ENCODE measurements around the gene SLC4A1.

Gene SLC4A1

DNA sequence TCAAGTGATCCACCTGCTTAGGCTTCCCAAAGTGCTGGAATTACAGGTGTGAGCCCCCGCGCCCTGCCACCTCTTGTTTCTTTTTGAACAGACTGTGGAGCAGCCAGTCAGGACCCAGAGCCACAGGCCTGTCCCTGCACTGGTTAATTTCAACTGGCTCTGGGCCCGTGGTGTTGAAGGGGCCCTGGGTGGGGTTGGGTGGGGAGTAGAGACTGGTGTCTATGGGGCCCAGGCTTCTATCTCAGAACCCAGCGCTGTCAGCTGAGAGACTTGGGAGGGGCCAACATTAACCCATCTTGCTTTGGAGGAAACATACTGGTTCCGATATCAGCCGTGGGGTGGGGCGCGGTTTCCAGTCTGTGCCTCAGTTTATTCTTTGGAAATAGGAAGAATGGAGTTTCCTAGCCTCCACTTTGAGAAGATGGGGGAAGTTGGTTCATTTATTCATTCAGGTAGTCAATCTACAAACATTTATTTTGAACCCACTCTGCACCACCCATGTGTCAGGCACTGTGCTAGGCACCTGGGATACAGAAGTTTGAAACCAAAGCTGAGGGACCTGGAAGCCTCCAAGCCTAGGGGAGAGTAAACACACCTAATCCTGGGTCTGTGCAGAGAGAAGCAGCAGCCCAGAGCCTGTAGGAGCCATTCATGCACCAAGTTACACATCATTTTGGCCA lies 15.5 kb upstream of the SLC4A1 start:
- DNase-seq (ENCODE audit: low read depth), result no peak

DNA sequence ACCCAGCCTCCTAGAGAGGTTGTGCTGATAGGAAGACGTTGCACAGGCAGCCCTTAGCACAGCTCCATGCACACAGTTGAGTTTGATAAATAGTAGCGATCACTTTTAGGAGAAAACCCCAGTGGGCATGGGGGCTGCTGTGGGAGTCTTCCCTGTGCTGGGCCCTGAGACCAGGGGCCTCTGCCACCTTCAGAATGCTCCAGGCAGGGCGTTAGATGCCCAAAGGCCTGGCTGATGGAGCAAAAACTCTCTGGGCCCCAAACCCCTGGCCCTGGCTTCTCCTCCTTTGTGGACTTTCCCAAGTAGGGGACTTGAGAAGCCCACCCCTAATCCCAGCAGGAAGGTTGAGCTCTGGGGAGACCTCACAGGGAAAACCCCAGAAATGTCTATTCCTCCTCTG lies 14.3 kb upstream of the SLC4A1 start:
- no peak for DNase-seq (ENCODE audit: low read depth)

DNA sequence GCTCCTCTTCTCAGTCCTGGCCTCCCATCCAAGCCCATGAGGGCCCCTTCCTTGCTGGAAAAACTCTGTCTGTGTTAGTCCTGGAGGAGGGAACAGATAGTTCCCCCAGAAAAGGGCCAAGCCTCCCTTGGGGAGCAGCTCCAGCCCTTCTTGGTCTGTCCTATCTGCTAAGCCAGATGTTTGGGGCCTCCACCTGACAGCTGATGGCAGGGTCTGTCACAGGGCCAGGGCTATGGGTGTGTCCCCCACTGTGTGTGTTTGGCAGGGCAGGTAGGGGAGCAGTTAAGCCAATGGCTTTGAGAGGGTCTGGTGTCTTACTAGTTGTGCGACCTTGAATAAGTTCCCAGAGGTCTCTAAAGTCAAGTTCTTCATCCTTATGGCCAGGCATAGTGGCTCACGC lies 13.6 kb upstream of the SLC4A1 start:
- DNase-seq (ENCODE audit: low read depth), result no peak

DNA sequence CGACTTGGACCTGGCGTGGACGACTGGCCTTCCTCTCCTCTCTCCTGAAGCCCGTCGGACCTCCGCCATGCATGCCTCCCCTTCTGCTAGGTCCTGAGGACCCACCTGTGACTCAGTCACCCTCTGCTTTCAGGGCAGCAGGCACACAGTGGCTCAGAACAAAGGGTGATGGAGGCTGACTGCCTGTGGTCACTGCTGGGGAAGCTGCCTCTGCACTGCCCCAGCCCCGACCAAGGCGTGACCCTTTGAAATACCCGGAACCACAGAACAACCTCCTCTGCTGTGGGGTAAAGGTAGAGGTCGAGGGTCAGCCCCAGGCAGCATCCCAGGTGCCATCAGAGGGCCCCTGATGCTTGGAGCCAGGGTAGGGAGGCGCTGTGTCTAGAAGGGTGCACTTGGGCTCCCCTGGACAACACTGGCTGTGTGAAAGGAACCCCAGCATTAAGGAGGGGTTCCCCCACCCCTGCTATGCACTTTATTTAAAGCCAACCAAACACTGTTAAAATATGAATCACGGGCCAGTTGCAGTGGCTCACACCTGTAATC lies 12.5 kb upstream of the SLC4A1 start:
- no peak for DNase-seq (ENCODE audit: low read depth)

DNA sequence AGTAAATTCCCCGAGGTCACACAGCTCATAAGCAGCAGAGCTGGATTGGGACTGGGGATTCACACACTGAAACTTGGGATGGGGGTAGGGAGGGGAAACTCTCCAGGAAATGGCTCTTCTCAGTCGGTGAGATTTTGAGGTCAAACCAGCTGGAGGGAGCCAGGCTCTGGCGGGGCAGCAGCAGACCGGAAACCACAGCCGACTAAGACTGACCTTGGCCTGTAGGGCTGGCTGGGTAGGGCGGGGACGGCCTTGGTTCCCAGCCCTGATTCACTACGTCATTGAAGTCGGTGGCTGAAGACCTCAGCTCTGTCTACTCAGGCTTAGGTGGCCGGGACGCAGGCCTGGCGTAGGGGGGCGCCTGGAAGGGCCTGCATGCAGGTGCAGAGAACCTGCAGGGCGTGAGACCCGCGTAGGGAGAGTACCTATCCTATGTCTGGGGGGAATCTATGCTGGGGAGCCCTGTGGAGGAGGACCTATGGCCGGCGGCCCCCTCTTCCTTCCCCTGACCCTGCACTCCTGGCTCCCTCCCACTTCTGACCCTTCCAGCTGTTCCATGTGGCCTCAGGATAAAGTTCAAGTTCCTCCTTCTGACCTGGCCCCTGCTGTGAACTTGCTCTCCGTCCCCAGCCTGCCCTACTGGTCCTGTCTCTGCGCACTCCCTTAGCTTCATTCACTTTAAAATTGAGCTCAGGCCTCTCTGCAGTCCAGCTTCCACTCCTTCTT lies 11.9 kb upstream of the SLC4A1 start:
- peak; percentile 85 for DNase-seq (ENCODE audit: low read depth)

DNA sequence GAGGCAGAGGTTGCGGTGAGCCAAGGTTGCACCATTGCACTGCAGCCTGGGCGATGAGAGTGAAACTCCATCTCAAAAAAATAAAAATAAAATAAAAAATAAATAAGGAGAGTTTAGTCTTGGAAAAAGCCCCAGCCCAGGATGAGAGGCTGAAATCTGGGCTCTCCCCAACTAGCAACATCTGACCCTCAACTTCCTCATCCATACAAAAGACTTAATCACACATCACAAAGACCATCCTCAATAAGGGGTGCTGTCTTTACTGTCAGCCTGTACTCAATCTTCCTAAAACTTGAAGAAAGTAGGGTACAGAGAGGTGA lies 11.4 kb upstream of the SLC4A1 start:
- DNase-seq (ENCODE audit: low read depth), result no peak

DNA sequence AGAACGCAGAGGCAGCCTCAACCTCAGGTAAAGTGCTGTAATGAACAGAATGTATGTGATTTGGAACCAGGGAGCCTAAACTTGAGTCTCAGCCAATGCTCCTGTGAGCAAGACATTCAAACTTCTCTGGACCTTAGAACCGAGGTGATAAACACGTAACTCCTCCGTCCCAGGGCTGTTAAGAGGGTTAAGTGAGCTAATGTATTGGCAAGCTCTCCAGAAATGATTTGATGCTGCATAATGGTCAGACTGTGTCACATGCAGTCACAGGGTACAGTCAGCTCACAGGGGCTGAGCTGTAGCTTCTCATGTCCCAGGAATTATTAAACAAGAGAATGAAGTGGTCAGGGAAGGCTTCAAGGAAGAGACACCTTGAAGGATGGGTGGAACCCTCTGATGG lies 10.0 kb upstream of the SLC4A1 start:
- peak; percentile 9 for DNase-seq (ENCODE audit: low read depth)

DNA sequence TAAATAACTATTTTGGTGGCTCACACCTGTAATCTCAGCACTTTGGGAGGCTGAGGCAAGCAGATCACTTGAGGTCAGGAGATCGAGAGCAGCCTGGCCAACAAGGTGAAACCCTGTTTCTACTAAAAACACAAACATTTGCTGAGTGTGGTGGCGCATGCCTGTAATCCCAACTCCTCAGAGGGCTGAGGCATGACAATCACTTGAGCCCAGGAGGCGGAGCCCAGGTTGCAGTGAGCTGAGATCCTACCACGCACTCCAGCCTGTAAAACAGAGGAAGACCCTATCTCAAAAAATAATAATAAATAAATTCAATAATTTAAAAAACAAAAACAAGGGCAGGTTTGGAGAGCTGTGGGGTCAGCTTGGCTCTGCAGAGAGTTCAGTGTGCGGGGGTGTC lies 5.7 kb upstream of the SLC4A1 start:
- DNase-seq (ENCODE audit: low read depth), result no peak

DNA sequence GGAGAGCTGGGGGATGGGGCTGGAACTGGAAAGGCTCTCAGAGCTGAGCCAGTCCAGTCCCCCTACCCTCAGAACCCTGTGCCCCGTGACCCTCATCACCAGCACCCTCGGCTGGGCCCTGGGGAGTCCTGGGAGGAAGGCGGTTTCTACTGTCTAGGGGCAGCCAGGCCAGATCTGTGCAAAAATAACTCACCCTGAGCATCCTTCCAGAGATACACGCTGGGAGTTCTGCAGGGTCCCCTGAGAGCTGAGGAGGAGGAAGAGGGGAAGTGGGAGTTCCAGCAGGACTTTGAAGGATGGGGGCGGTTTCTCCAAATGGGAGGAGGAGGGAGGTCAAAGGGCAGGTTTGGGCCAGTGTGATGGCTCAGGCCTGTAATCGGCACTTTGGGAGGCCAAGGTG lies 5.0 kb upstream of the SLC4A1 start:
- no peak for DNase-seq (ENCODE audit: low read depth)

DNA sequence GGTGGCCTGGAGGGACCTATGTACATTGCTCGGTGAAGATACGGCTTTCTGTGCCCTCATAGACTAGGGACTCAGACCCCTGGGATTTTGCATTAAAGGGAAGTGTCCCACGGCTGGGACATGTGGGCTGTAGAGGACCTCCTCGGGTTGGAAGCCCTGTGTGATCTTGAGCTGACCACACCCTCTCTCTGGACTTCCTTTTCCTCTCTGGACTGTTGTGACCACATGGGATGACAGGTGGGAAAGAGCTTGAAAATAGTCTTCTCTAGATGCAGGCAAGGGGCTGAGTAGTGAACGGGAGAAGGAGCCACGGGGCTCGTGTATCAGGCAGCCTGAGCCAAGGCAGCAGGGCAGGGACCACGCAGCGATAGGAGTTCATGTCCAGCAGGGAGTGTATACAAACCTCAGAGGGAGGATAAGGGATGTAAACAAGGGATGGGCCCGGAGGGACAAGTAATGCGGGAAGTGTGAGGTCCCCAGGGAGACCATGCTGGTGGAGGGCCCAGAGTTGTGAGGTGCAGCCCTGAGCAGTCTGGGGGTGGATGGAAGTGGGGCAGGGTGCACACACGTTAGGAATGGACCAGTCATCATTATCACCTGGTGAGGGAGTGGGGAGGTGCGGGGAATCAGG lies 4.5 kb upstream of the SLC4A1 start:
- no peak for DNase-seq (ENCODE audit: low read depth)

DNA sequence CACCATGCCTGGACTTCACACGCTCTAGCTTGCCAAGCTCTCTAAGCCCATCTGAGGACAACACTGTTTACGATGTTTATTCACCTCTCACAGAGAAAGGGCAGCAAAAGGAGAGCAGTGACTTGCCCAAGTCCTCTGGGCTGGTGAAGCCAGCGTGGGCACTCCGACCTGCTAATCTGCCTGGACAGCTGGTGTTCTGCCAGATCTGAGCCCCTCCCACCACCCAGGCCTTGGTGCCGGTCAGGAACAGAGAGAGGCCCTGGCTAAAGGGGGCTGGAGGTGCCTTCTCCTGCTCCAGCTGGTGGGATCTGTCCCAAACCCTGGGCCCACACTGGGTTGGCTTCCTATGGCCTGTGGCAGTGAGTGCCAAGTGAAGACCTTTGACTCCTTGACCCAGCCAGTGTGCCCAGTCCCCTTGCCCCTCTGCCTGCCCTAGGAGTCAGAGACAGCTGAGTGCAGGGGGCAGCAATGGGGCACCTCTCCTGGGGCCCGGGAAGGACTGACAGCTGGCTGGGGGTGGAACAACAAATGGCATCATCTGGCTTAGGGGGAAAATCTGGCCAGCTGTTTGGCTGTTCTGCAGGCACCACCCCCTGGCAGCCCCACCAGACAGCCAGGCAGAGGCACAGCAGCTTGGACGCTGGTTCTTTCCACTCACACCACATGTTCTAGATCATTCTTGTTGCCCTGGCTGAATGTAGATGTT lies 1.8 kb upstream of the SLC4A1 start:
- DNase-seq (ENCODE audit: low read depth), result no peak

DNA sequence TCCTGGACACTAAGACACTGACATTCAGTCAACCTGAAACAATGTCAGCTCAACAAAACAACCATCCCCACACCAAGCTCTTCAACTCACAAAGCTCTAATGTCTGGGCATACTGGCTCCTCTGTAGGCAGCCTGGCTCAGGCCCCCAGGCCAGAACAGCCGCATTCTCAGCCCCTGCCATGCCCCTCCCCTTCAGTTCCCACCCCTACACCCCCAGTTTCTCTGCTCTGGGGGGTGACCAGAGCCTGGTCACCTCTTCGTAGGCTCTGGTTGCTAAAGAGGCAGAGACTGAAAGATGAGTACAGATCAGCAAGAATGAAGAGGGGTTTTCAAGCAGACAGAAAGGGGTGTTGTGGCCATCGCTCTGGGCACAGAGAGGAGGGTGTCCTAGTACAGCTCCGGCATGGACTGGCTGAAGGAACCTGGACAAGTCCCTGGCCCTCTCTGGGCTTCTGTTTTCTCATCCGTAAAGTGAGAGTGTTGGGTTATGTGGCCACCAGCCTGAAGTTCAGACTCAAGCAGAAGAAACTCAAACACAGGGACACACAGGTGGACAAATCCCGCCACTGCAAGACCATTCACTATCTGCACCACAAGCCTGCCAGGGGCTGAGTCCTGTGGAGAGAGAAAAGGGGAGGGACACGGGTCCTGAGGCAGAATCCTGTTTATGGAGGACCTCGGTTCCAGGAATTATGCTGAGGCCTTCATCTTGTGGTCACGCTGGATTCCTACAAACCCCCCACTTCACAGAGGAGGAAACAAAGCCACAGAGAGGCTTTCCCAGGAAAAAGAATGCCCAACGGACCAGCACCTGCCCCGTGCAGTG lies 987 bp upstream of the SLC4A1 start:
- no peak for DNase-seq (ENCODE audit: low read depth)

DNA sequence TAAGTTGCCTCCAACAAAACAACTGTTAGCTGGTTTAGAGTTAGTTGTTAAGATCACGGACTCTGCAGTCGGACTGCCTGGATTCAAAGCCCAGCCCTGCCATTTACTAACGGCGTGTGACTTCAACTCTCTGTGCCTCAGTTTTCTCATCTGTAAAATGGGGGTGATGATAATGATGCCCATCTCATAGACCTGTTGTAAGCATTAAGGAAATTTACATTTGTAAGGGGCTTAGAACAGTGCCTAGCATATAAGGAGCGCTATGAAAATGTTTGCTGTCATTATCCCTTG lies 825 bp downstream of the SLC4A1 start:
- DNase-seq (ENCODE audit: low read depth), result no peak

DNA sequence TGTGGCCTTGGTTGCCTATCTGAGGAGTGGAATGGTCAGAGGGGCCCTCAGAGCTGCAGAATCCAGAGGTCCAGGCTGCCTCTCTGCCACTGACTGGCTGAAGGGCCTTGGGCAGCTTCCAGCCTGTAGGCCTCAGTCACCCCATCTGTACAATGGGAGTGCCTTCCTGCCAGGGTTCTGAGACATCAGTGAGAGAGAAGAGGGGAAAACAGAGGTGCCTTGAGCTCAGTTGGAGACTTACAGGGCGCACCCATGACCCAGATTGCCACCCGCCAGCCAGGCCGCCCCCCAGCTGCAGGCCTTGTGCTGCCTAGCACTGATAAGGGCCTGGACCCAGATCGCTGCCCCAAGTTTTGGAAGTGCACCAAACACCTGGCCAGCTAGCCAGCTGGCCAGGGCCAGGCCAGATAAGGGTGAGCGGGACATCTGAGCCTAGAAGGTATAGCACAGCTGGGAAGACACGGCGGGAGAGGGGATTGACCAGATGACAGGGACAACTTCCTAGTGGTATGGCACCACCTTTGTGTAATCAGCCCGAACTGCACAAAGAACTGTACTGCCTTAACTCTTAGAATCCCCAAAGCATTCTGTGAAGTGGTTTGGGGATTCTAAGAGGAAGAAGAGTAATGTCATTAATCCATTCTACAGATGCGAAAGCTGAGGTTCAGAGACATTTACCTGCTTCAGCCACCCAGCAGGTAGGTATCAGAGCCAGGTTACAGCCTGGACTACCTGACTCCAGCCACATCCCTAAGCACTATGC lies 1.4 kb downstream of the SLC4A1 start:
- DNase-seq (ENCODE audit: low read depth), result no peak

DNA sequence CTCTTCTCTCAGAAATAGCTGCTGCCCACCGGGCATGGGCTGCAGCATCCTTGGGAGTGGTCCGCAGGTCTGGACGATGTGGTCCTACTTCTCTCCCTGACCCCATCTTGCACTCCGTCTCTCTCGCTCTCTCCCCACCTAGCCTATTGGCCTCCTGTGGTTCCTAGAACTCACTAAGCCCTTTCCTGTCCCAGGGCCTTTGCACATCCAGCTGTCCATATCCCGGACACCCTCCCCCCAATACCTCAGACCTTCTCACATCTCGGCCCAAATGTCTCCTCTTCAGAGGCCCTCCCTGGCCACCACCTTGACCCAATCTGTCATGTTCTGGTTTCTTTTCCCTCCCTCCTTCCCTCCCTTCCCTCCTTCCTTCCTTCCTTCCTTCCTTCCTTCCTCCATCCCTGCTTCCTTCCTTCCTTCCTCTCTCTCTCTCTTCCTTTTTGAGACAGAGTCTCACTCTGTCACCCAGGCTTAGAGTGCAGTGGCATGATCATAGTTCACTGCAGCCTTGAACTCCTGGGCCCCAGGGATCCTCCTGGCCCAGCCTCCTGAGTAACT lies 4.5 kb downstream of the SLC4A1 start:
- DNase-seq (ENCODE audit: low read depth), result no peak

DNA sequence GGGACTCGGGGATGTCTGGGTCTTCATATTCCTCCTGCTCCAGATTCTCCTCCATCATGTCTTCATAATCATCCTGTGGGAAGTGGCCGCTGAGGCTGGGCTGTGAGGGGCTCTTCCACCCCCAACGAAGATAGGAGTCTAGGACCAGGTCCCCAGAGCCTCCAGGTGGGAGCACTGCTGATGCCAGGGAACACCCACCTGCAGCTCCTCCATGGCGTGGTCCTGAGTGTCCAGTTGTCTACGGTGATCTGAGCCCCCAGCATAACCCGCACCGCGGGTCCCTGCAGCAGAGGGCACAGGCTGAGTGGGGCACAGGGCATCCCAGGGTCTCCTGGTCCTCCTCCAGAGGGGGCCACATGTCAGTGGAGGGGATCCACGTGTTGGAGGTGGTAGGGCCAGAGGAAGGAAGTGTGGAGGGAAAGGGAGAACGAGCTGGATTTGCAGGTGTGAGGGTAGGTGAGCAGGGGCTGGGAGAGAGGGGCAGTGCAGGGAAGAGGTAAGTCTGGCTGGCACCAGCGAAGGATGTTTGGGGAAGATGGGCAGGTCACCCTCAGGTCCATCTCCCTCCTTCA lies 5.2 kb downstream of the SLC4A1 start:
- DNase-seq (ENCODE audit: low read depth), result no peak

DNA sequence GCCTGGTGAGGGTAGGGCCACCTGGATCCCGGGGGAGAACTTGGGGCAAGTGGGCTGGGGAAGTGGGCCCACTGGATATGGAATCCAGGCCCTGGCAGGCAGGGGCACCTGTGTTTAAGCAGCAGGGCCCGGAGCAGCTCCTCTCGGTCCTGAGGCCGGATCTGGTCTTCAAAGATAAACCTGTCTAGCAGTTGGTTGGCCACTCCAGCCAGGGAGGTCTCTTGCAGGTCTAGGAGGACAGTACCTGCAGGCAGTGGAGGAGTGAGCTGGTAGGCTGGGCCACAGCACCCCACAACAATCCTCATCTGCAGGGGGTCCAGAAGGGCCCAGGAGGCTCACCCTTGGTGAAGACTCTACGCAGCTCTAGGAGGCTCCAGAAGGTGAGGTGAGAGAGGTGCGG lies 7.6 kb downstream of the SLC4A1 start:
- no peak for DNase-seq (ENCODE audit: low read depth)

DNA sequence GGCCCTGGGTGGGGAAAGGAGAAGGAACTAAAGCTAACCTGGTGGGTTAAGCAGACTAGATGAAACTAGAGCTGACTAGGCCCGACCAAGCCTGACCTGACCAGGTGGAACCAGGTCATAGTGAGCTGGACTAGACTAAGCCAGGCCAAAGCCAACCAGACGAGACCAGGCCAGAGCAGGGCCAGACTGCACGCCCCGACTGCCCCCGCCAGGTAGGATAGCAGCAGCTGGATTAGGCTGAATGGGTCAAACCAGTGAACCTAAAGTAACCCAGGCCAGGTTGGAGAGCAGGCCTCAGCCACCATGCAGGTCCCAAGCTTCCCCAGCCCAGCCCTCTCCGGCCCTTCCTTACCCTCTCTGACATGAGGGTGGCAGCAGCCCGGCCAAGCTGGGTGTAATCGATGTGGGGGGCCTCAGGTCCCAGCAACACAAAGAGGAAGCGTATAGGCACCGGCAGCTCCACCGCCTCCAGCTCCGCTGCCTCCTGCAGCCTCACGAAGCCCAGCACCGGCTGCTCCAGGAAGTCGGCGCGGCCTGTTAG lies 9.1 kb downstream of the SLC4A1 start:
- no peak for DNase-seq (ENCODE audit: low read depth)

DNA sequence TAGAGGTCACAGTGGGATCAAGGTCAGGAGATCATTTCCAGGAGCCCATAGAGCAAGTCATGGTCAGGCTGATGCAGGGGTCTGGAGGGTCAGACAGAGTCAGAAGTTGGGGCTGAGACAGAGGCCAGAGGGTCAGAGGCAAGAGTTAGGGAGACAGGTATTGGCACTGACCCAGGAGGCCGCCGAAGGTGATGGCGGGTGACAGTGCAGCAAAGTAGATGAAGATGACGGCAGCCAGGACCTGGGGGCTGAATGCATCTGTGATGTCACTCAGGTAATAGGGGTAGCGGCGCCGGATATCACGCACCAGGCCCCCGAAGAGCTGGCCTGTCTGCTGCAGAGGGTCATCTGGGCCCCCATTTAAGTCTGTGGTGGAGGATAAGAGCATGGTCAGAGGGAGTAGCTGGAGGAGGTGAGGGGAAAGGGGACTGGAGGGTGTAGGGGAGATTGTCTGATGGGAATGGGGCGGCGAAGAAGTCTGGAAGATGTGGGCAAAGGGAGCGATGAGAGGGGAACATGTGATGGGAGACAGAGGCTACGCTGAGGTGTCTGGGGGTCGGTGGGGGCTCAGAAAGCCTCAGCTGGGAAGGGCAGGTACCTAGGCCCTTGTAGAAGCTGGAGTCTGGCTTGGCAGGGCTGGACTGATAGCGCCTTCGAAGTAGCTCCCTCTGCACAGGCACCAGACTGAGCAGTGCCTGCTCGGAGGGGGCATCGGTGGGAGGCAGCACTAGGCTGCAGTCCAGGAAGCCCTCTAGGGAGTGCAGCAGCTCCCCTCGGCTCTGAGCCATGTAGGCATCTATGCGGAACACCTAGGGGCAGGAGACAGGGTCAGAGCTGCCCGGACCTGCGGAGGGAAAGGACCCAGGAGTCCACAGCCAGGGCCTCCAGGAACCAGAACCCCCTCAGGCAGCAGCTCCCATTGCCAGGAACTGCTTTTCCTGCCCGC lies 9.8 kb downstream of the SLC4A1 start:
- DNase-seq (ENCODE audit: low read depth), result no peak

All from EH (cell line).